Gastrocnemius medialis (tissue), 4 donors: Measurements from ENCODE around the gene ARL6IP1.

Experiments used
- POLR2A ChIP-seq, 2 donors: fragments of 450-650 bp; IDR thresholded peaks; one replicate each; pipeline ENCODE4 v1.6.1; 2017; ENCODE audit warnings: antibody characterized with exemption in 2 of 2, mild to moderate bottlenecking in 2 of 2, moderate library complexity in 2 of 2
- TF ChIP-seq, protein P1 (sequence below), 5 experiments: fragments of 450-650 bp in 3 of 5; fragments of 200-600 bp in 2 of 5; sonication (generic) in 2 of 5; IDR thresholded peaks in 4 of 5; conservative IDR thresholded peaks in 1 of 5; 1 replicate in 4 of 5; 2 replicates in 1 of 5; pipeline ENCODE4 v1.5.1; 2016 to 2019; ENCODE audit warnings: antibody characterized with exemption in 5 of 5, mild to moderate bottlenecking in 3 of 5, moderate library complexity in 3 of 5

DNA sequence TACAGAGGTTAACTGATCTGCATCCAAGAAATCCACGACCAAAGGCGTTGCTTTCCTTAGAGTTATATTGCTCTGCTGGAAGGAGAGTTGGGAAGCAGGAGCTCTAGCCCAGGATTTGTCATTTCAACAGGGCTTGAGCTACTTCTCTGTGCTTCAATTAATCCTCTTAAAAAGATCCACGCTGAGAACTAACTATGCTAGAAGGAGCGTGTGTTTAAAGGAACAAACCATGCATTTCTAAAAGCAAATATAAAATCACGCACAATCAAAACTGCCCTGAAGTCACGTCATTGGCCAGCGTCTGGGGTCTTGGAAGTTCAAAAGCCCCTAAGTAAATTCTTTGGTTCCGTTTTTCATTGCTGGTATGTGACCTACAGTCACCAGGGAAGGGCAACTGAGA, 1.1 kb downstream of the ARL6IP1 start:
- TF ChIP-seq, protein P1, sequence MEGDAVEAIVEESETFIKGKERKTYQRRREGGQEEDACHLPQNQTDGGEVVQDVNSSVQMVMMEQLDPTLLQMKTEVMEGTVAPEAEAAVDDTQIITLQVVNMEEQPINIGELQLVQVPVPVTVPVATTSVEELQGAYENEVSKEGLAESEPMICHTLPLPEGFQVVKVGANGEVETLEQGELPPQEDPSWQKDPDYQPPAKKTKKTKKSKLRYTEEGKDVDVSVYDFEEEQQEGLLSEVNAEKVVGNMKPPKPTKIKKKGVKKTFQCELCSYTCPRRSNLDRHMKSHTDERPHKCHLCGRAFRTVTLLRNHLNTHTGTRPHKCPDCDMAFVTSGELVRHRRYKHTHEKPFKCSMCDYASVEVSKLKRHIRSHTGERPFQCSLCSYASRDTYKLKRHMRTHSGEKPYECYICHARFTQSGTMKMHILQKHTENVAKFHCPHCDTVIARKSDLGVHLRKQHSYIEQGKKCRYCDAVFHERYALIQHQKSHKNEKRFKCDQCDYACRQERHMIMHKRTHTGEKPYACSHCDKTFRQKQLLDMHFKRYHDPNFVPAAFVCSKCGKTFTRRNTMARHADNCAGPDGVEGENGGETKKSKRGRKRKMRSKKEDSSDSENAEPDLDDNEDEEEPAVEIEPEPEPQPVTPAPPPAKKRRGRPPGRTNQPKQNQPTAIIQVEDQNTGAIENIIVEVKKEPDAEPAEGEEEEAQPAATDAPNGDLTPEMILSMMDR (IDR thresholded peaks at IDR 0.05 in 4 of 5, conservative IDR thresholded peaks at IDR 0.05 in 1 of 5): no peak
- TF ChIP-seq POLR2A (IDR thresholded peaks at IDR 0.05): no peak
